Vagina (tissue), 2 donors: ENCODE measurements around the gene ASB10.

Source experiments
- POLR2A ChIP-seq, 2 donors: fragments of 450-650 bp; IDR thresholded peaks; one replicate each; pipeline ENCODE4 v1.6.1; 2017; ENCODE audit warnings: antibody characterized with exemption in 2 of 2, mild to moderate bottlenecking in 2 of 2, moderate library complexity in 2 of 2
- TF ChIP-seq, protein P1 (sequence below), 3 experiments: fragments of 450-650 bp in 2 of 3; fragments of 200-600 bp in 1 of 3; sonication (generic) in 1 of 3; IDR thresholded peaks; one replicate each; pipeline ENCODE4 v1.5.1; 2017 to 2019; ENCODE audit warnings: antibody characterized with exemption in 3 of 3, mild to moderate bottlenecking in 2 of 3, moderate library complexity in 2 of 3

GRCh38 chr7:151228024-151228866 is 41.2 kb upstream of the ASB10 start:
- TF ChIP-seq POLR2A (IDR thresholded peaks at IDR 0.05): no peak
- TF ChIP-seq, protein P1, sequence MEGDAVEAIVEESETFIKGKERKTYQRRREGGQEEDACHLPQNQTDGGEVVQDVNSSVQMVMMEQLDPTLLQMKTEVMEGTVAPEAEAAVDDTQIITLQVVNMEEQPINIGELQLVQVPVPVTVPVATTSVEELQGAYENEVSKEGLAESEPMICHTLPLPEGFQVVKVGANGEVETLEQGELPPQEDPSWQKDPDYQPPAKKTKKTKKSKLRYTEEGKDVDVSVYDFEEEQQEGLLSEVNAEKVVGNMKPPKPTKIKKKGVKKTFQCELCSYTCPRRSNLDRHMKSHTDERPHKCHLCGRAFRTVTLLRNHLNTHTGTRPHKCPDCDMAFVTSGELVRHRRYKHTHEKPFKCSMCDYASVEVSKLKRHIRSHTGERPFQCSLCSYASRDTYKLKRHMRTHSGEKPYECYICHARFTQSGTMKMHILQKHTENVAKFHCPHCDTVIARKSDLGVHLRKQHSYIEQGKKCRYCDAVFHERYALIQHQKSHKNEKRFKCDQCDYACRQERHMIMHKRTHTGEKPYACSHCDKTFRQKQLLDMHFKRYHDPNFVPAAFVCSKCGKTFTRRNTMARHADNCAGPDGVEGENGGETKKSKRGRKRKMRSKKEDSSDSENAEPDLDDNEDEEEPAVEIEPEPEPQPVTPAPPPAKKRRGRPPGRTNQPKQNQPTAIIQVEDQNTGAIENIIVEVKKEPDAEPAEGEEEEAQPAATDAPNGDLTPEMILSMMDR (IDR thresholded peaks at IDR 0.05): no peak
